A549 (cell line): Measurements from ENCODE around the gene RAPGEF4.

Source experiments
- POLR2A ChIP-seq: IDR thresholded peaks from 2 replicates; pipeline ENCODE4 v1.6.1; 2012; ENCODE audit warnings: mild to moderate bottlenecking, low read length
- TF ChIP-seq, protein P1 (sequence below): fragments of >200 bp; sonication (Bioruptor Twin); formaldehyde crosslinking; IDR thresholded peaks from 3 replicates; pipeline ENCODE4 v1.5.1; 2016

DNA sequence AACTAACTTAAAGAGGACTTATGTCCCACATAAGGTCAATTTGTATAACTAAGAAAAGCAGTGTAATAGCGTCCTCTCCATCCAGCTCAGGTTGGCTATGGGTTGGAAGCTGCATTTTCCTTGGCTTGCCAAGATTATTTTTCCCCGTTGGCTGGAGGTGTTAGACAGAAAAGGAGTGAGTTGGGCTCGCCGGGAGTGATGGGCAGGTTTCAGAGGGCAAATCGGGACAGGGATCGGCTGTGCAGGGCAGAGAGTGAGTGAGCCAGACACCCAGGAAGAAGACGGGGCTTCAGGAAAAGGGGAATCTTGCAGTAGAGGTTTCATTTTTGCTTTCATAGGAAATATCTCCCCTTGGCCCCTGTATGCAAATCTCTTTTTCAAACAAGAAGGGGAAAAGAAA, 298.5 kb downstream of the RAPGEF4 start:
- TF ChIP-seq, protein P1, sequence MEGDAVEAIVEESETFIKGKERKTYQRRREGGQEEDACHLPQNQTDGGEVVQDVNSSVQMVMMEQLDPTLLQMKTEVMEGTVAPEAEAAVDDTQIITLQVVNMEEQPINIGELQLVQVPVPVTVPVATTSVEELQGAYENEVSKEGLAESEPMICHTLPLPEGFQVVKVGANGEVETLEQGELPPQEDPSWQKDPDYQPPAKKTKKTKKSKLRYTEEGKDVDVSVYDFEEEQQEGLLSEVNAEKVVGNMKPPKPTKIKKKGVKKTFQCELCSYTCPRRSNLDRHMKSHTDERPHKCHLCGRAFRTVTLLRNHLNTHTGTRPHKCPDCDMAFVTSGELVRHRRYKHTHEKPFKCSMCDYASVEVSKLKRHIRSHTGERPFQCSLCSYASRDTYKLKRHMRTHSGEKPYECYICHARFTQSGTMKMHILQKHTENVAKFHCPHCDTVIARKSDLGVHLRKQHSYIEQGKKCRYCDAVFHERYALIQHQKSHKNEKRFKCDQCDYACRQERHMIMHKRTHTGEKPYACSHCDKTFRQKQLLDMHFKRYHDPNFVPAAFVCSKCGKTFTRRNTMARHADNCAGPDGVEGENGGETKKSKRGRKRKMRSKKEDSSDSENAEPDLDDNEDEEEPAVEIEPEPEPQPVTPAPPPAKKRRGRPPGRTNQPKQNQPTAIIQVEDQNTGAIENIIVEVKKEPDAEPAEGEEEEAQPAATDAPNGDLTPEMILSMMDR, result no peak
- TF ChIP-seq POLR2A, result no peak
